Upper lobe of left lung (tissue), 6 donors: Measurements from ENCODE around the gene MYOC. TPM values are rescaled to one million over a fixed set of nuclear protein-coding genes. Genes with fewer than 3 reads are reported as not detected.

Experiments used
- ATAC-seq, 2 donors: fragments of 200-7000 bp; cut with Tn5 transposase; one replicate each; pipeline ENCODE4 v1.9.1; 2022; ENCODE audit warnings: mild to moderate bottlenecking in 2 of 2, moderate library complexity in 2 of 2; ENCODE audit not compliant: low FRiP score in 2 of 2
- DNase-seq, 2 donors: peaks; one replicate each; pipeline ENCODE4 v3.0.0-alpha.2; 2019 to 2020
- H3K27ac ChIP-seq, 4 donors: fragments of 200-600 bp; sonication (generic); one replicate each; pipeline ENCODE4 v1.5.1; 2016 to 2019
- H3K27me3 ChIP-seq, 4 donors: fragments of 200-600 bp; sonication (generic); one replicate each; pipeline ENCODE4 v1.5.1; 2017 to 2019
- H3K36me3 ChIP-seq, 4 donors: fragments of 200-600 bp; sonication (generic); one replicate each; pipeline ENCODE4 v1.5.1; 2016 to 2019
- H3K4me1 ChIP-seq, 4 donors: fragments of 200-600 bp; sonication (generic); one replicate each; pipeline ENCODE4 v1.5.1; 2018 to 2019
- H3K4me3 ChIP-seq, 4 donors: fragments of 200-600 bp; sonication (generic); one replicate each; pipeline ENCODE4 v1.5.1; 2017 to 2019; ENCODE audit warnings: mild to moderate bottlenecking in 2 of 4, moderate library complexity in 1 of 4
- H3K9me3 ChIP-seq, 4 donors: fragments of 200-600 bp; sonication (generic); one replicate each; pipeline ENCODE4 v1.5.1; 2018 to 2019
- CTCF ChIP-seq, 6 experiments: fragments of 450-650 bp in 4 of 6; fragments of 200-600 bp in 2 of 6; sonication (generic) in 2 of 6; IDR thresholded peaks; one replicate each; pipeline ENCODE4 v1.5.1; 2016 to 2019; ENCODE audit warnings: antibody characterized with exemption in 6 of 6
- EP300 ChIP-seq, 4 donors: sonication (generic); formaldehyde crosslinking; IDR thresholded peaks; one replicate each; pipeline ENCODE4 v1.5.1; 2017; ENCODE audit warnings: antibody characterized with exemption in 4 of 4, control low read depth in 2 of 4
- POLR2A ChIP-seq, 4 donors: fragments of 450-650 bp; IDR thresholded peaks; one replicate each; pipeline ENCODE4 v1.5.1; 2016 to 2017; ENCODE audit warnings: antibody characterized with exemption in 4 of 4, mild to moderate bottlenecking in 2 of 4
- POLR2AphosphoS5 ChIP-seq, 2 donors: sonication (generic); formaldehyde crosslinking; IDR thresholded peaks; one replicate each; pipeline ENCODE4 v1.5.1; 2017; ENCODE audit warnings: antibody characterized with exemption in 2 of 2
- WGBS, 2 donors: methylation state at CpG; one replicate each; pipeline ENCODE4 v1.1.5; 2017 to 2018; 5-methylcytosine and 5-hydroxymethylcytosine counted together
- total RNA-seq, 6 donors: library from RNA; depleted of rRNA in 4 of 6; stranded (reverse); fragments of >200 nt in 4 of 6; gene quantifications; one replicate each; pipeline versions ENCODE4 v1.1.0 to v1.2.1, GENCODE V29; 2016 to 2021
- donor health status: DM: no; HTN: no; CAD: no; lungs with moderate emphysema.
- donor health status: DM: no; HTN: yes; CAD: no; lungs with severe emphysema.

MYOC gene
- total RNA-seq, 6 donors from 2014 or later, result 0.33 to 1.7 (median 1.2) TPM; not detected in 1

- no peaks in the 10 kb centered on the region for H3K9me3 ChIP-seq
- no peaks in the 10 kb centered on the region for H3K27me3 ChIP-seq
- WGBS, 2 donors, result 92 to 100% methylated on average over 2 of the region's 2 CpGs
- no peak overlapping the region for H3K4me3 ChIP-seq
- peaks cover 0 to 8% (median 7%) of the 10 kb centered on the region in 4 donors for H3K4me1 ChIP-seq
- H3K27ac ChIP-seq, result no peak overlapping the region
- H3K36me3 ChIP-seq, result no peaks in the 10 kb centered on the region
- ATAC-seq (no peak), DNase-seq (no peak)
- TF ChIP-seq CTCF (IDR thresholded peaks at IDR 0.05) (no peak), EP300 (IDR thresholded peaks at IDR 0.05) (no peak), POLR2AphosphoS5 (IDR thresholded peaks at IDR 0.05) (no peak), POLR2A (IDR thresholded peaks at IDR 0.05) (no peak)
Measured at GRCh38 chr1:171676823-171677222, 24.3 kb upstream of the MYOC start.

DNA sequence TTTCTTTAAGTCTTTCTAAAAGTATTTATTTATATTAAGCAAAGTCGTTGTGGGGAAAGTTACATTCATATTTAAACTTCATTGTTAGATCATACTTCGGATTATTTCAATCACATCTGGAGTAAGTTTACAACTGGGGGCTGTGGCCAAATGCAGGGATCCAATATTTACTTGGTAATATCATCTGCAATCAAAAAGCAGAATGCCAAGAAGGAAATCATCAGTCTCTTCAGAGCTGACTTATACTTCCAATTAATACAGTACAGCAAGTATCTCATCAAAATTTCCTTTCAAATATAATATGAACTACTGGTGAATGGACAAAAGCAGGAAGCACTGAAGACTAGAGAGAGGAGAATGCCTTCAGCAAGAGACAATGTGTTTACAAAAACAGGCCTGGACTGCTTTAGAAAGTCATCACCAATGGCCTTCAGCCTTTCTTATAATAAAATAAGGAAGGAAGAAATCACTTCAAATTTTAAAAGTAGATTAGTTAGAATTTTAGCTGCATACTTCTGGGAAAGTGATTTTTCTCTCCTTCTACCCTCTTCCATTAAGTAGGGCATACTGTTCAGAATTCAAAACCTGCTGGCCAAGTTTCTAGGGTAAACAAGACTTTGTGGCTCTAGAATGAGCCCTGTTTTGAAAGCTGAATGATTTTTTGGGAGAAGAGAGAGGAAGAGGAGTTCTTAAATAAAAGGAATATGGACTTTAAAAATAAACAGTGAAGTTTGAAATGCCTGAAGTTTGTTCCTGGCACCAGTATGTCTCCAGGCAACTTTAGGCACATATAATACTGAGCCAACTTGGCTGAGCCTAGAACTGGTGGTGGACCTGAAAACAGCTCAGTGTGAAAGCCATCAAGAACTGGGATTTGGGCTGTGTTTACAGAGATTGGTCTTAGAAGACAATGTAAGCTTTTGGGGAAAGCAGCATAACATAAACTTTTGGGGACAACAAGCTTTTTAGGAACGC lies 22.2 kb upstream of the MYOC start:
- TF ChIP-seq EP300 (IDR thresholded peaks at IDR 0.05) (no peak), POLR2AphosphoS5 (IDR thresholded peaks at IDR 0.05) (no peak), POLR2A (IDR thresholded peaks at IDR 0.05) (no peak), CTCF (IDR thresholded peaks at IDR 0.05) (no peak)
- WGBS, 2 donors, result 44 to 70% methylated on average over 3 of the region's 3 CpGs
- Histone ChIP-seq H3K9me3 (no peaks in the 10 kb centered on the region), H3K36me3 (no peaks in the 10 kb centered on the region), H3K27ac (peak overlapping the region in 2 of 4 donors; percentile 7 to 36), H3K4me1 (peaks cover 0 to 8% (median 7%) of the 10 kb centered on the region in 4 donors), H3K4me3 (no peak overlapping the region), H3K27me3 (no peaks in the 10 kb centered on the region)
- ATAC-seq, result no peak
- no peak for DNase-seq

GRCh38 chr1:171670739-171671138 lies 18.3 kb upstream of the MYOC start:
- TF ChIP-seq CTCF (IDR thresholded peaks at IDR 0.05), result no peak
- TF ChIP-seq POLR2AphosphoS5 (IDR thresholded peaks at IDR 0.05), result no peak
- TF ChIP-seq EP300 (IDR thresholded peaks at IDR 0.05), result no peak
- no peak for TF ChIP-seq POLR2A (IDR thresholded peaks at IDR 0.05)
- peaks cover 0 to 8% (median 7%) of the 10 kb centered on the region in 4 donors for H3K4me1 ChIP-seq
- H3K4me3 ChIP-seq, result no peak overlapping the region
- 96 to 97% methylated on average over 15 to 27 of the region's 28 CpGs for WGBS, 2 donors
- DNase-seq, result peak in 1 of 2 donors; percentile 70
- H3K27ac ChIP-seq, result no peak overlapping the region
- H3K27me3 ChIP-seq, result no peaks in the 10 kb centered on the region
- ATAC-seq, result no peak
- no peaks in the 10 kb centered on the region for H3K36me3 ChIP-seq
- H3K9me3 ChIP-seq, result no peaks in the 10 kb centered on the region

DNA sequence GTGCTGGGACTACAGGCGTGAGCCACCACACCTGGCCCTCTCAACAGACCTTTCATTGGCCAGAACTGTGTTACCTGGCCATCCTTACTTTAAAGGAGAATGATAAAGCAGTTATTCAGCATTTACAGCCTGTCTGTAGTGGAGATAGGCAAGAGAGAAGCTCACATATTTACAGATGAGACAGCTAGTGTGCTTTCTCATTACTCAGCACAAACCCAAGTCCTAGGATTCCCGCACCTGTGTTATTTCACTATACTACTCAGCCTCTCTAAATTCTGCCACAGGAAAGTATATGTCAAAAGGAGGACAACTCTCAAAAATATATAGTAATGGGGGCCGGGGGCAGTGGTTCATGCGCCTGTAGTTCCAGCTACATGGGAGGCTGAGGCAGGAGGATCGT lies 15.9 kb upstream of the MYOC start:
- Histone ChIP-seq H3K4me3 (no peak overlapping the region), H3K36me3 (no peaks in the 10 kb centered on the region), H3K27ac (no peak overlapping the region), H3K4me1 (peaks cover 0 to 10% (median 0%) of the 10 kb centered on the region in 4 donors), H3K9me3 (no peaks in the 10 kb centered on the region), H3K27me3 (no peaks in the 10 kb centered on the region)
- TF ChIP-seq EP300 (IDR thresholded peaks at IDR 0.05) (no peak), POLR2AphosphoS5 (IDR thresholded peaks at IDR 0.05) (no peak), CTCF (IDR thresholded peaks at IDR 0.05) (no peak), POLR2A (IDR thresholded peaks at IDR 0.05) (no peak)
- DNase-seq (no peak), ATAC-seq (no peak)
- whole genome bisulfite sequencing, 2 donors, result 93 to 96% methylated on average over 5 of the region's 5 CpGs
